PC-3 (cell line): ENCODE data around the gene DYDC2.

Experiments used
- EZH2 ChIP-seq: fragments of 300-600 bp; sonication (generic); IDR thresholded peaks from one replicate; pipeline ENCODE4 v1.6.1; 2017; ENCODE audit warnings: antibody characterized with exemption, mild to moderate bottlenecking, low read length; ENCODE audit not compliant: unreplicated experiment
- TF ChIP-seq, protein P1 (sequence below): fragments of 300-600 bp; sonication (generic); conservative IDR thresholded peaks from 2 replicates; pipeline ENCODE4 v1.5.1; 2017; ENCODE audit warnings: antibody characterized with exemption, low read depth, mild to moderate bottlenecking, low read length

- TF ChIP-seq EZH2: no peak
- TF ChIP-seq, protein P1, sequence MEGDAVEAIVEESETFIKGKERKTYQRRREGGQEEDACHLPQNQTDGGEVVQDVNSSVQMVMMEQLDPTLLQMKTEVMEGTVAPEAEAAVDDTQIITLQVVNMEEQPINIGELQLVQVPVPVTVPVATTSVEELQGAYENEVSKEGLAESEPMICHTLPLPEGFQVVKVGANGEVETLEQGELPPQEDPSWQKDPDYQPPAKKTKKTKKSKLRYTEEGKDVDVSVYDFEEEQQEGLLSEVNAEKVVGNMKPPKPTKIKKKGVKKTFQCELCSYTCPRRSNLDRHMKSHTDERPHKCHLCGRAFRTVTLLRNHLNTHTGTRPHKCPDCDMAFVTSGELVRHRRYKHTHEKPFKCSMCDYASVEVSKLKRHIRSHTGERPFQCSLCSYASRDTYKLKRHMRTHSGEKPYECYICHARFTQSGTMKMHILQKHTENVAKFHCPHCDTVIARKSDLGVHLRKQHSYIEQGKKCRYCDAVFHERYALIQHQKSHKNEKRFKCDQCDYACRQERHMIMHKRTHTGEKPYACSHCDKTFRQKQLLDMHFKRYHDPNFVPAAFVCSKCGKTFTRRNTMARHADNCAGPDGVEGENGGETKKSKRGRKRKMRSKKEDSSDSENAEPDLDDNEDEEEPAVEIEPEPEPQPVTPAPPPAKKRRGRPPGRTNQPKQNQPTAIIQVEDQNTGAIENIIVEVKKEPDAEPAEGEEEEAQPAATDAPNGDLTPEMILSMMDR: no peak
Measured at GRCh38 chr10:80344912-80345311, 11.7 kb upstream of the DYDC2 start.
